Dendritic cell treated with granulocyte-macrophage colony-stimulating factor and Interleukin-4, amounts not matched to agents 40 ng/mL and 50 ng/mL, for 4 days (primary cell): Measurements from ENCODE around the gene KIF26A.

Experiments used
- H3K27ac Mint-ChIP-seq: one replicate; pipeline ENCODE4 v1.8.0; 2022; ENCODE audit warnings: mild to moderate bottlenecking, mixed read lengths
- H3K27me3 Mint-ChIP-seq: one replicate; pipeline ENCODE4 v1.8.0; 2022; ENCODE audit warnings: mild to moderate bottlenecking, mixed read lengths
- H3K36me3 Mint-ChIP-seq: one replicate; pipeline ENCODE4 v1.8.0; 2022; ENCODE audit warnings: low read depth, mixed read lengths
- H3K4me1 Mint-ChIP-seq: one replicate; pipeline ENCODE4 v1.8.0; 2022; ENCODE audit warnings: low read depth, mixed read lengths
- H3K4me3 Mint-ChIP-seq: one replicate; pipeline ENCODE4 v1.8.0; 2022; ENCODE audit warnings: mild to moderate bottlenecking, moderate library complexity, mixed read lengths
- H3K9me3 Mint-ChIP-seq: one replicate; pipeline ENCODE4 v1.8.0; 2022; ENCODE audit warnings: mixed read lengths
- intact Hi-C: fragments of 100-400 bp; cut with micrococcal nuclease; formaldehyde crosslinking; loops from one replicate; pipeline ENCODE4 v1.15.0; 2022

Gene KIF26A

GRCh38 chr14:104138718-104139459 is 502 bp downstream of the KIF26A start:
- intact Hi-C loops = loop anchor here (10.0 kb wide), 1 partner anchor 426 kb away; no protein-coding TSS in a partner anchor
- peaks cover 66% of the 10 kb centered on the region for H3K27me3 Mint-ChIP-seq
- peaks cover 12% of the 10 kb centered on the region for H3K4me1 Mint-ChIP-seq
- no peaks in the 10 kb centered on the region for H3K9me3 Mint-ChIP-seq
- H3K27ac Mint-ChIP-seq = no peak overlapping the region
- no peaks in the 10 kb centered on the region for H3K36me3 Mint-ChIP-seq
- H3K4me3 Mint-ChIP-seq = no peak overlapping the region

GRCh38 chr14:104139460-104140212 is 1.2 kb downstream of the KIF26A start:
- H3K36me3 Mint-ChIP-seq = no peaks in the 10 kb centered on the region
- peaks cover 12% of the 10 kb centered on the region for H3K4me1 Mint-ChIP-seq
- H3K9me3 Mint-ChIP-seq = no peaks in the 10 kb centered on the region
- intact Hi-C loops = loop anchor here (10.0 kb wide), 1 partner anchor 425 kb away; no protein-coding TSS in a partner anchor
- no peak overlapping the region for H3K27ac Mint-ChIP-seq
- peaks cover 58% of the 10 kb centered on the region for H3K27me3 Mint-ChIP-seq
- no peak overlapping the region for H3K4me3 Mint-ChIP-seq

GRCh38 chr14:104140213-104140462 is 1.8 kb downstream of the KIF26A start:
- no peak overlapping the region for H3K4me3 Mint-ChIP-seq
- no peaks in the 10 kb centered on the region for H3K36me3 Mint-ChIP-seq
- no peak overlapping the region for H3K27ac Mint-ChIP-seq
- H3K27me3 Mint-ChIP-seq = peaks cover 53% of the 10 kb centered on the region
- intact Hi-C loops = no loop called here
- H3K9me3 Mint-ChIP-seq = no peaks in the 10 kb centered on the region
- peaks cover 12% of the 10 kb centered on the region for H3K4me1 Mint-ChIP-seq

- H3K27ac Mint-ChIP-seq = no peak overlapping the region
- H3K9me3 Mint-ChIP-seq = no peaks in the 10 kb centered on the region
- H3K4me1 Mint-ChIP-seq = peaks cover 7% of the 10 kb centered on the region
- H3K4me3 Mint-ChIP-seq = no peak overlapping the region
- intact Hi-C loops = no loop called here
- H3K36me3 Mint-ChIP-seq = no peaks in the 10 kb centered on the region
- H3K27me3 Mint-ChIP-seq = peaks cover 49% of the 10 kb centered on the region
Observed at GRCh38 chr14:104140463-104141331, 2.3 kb downstream of the KIF26A start.

- no peaks in the 10 kb centered on the region for H3K36me3 Mint-ChIP-seq
- peaks cover 6% of the 10 kb centered on the region for H3K4me1 Mint-ChIP-seq
- no peak overlapping the region for H3K4me3 Mint-ChIP-seq
- no peaks in the 10 kb centered on the region for H3K9me3 Mint-ChIP-seq
- no peak overlapping the region for H3K27ac Mint-ChIP-seq
- peaks cover 42% of the 10 kb centered on the region for H3K27me3 Mint-ChIP-seq
- intact Hi-C loops = no loop called here
Observed at GRCh38 chr14:104141621-104142091, 3.3 kb downstream of the KIF26A start.

GRCh38 chr14:104142136-104142945 is 4.0 kb downstream of the KIF26A start:
- Mint-ChIP-seq H3K27ac (no peak overlapping the region), H3K9me3 (no peaks in the 10 kb centered on the region), H3K4me3 (no peak overlapping the region), H3K36me3 (no peaks in the 10 kb centered on the region), H3K27me3 (peaks cover 35% of the 10 kb centered on the region), H3K4me1 (no peaks in the 10 kb centered on the region)
- intact Hi-C loops = no loop called here

- Mint-ChIP-seq H3K4me3 (no peak overlapping the region), H3K36me3 (no peaks in the 10 kb centered on the region), H3K27ac (no peak overlapping the region), H3K4me1 (no peaks in the 10 kb centered on the region), H3K27me3 (peaks cover 29% of the 10 kb centered on the region), H3K9me3 (no peaks in the 10 kb centered on the region)
- intact Hi-C loops = no loop called here
Observed at GRCh38 chr14:104142946-104143470, 4.6 kb downstream of the KIF26A start.

GRCh38 chr14:104143521-104144452 is 5.4 kb downstream of the KIF26A start:
- H3K27me3 Mint-ChIP-seq = peaks cover 27% of the 10 kb centered on the region
- intact Hi-C loops = no loop called here
- H3K36me3 Mint-ChIP-seq = no peaks in the 10 kb centered on the region
- no peak overlapping the region for H3K27ac Mint-ChIP-seq
- no peak overlapping the region for H3K4me3 Mint-ChIP-seq
- H3K4me1 Mint-ChIP-seq = no peaks in the 10 kb centered on the region
- H3K9me3 Mint-ChIP-seq = no peaks in the 10 kb centered on the region

- Mint-ChIP-seq H3K4me3 (no peak overlapping the region), H3K36me3 (no peaks in the 10 kb centered on the region), H3K9me3 (no peaks in the 10 kb centered on the region), H3K27ac (no peak overlapping the region), H3K4me1 (no peaks in the 10 kb centered on the region), H3K27me3 (peaks cover 22% of the 10 kb centered on the region)
- intact Hi-C loops = no loop called here
Observed at GRCh38 chr14:104144453-104144790, 6.0 kb downstream of the KIF26A start.

- Mint-ChIP-seq H3K9me3 (no peaks in the 10 kb centered on the region), H3K4me3 (no peak overlapping the region), H3K36me3 (no peaks in the 10 kb centered on the region), H3K27ac (no peak overlapping the region), H3K4me1 (no peaks in the 10 kb centered on the region), H3K27me3 (peaks cover 15% of the 10 kb centered on the region)
- intact Hi-C loops = no loop called here
Observed at GRCh38 chr14:104144911-104145825, 6.8 kb downstream of the KIF26A start.

GRCh38 chr14:104145826-104146601 is 7.6 kb downstream of the KIF26A start:
- H3K9me3 Mint-ChIP-seq = no peaks in the 10 kb centered on the region
- no peak overlapping the region for H3K4me3 Mint-ChIP-seq
- no peak overlapping the region for H3K27ac Mint-ChIP-seq
- peaks cover 10% of the 10 kb centered on the region for H3K27me3 Mint-ChIP-seq
- intact Hi-C loops = no loop called here
- H3K36me3 Mint-ChIP-seq = no peaks in the 10 kb centered on the region
- H3K4me1 Mint-ChIP-seq = no peaks in the 10 kb centered on the region
